HepG2 (cell line): ENCODE results near the gene MTHFD2L.

Experiments used
- ZSCAN30 ChIP-seq: sonication (generic); formaldehyde crosslinking; IDR thresholded peaks from 2 replicates; pipeline ENCODE4 v1.5.0; 2020; ENCODE audit warnings: mild to moderate bottlenecking, missing genetic modification reagents
- TF ChIP-seq, protein P1 (sequence below): IDR thresholded peaks from 2 replicates; pipeline ENCODE4 v1.6.1; 2012; ENCODE audit warnings: inconsistent platforms
- TF ChIP-seq, protein P2 (sequence below), 2 experiments: IDR thresholded peaks; 2 replicates each; pipeline ENCODE4 v1.6.1; 2011 to 2012; ENCODE audit warnings: low read length in 2 of 2, borderline replicate concordance in 1 of 2, low read depth in 1 of 2, mild to moderate bottlenecking in 1 of 2, moderate library complexity in 1 of 2
- TF ChIP-seq, protein P3 (sequence below): sonication (generic); formaldehyde crosslinking; IDR thresholded peaks from 2 replicates; pipeline ENCODE4 v1.5.0; 2020; ENCODE audit warnings: missing genetic modification reagents
- TF ChIP-seq, protein P4 (sequence below): sonication (generic); formaldehyde crosslinking; IDR thresholded peaks from 2 replicates; pipeline ENCODE4 v1.4.0; 2020; ENCODE audit warnings: missing genetic modification reagents

DNA sequence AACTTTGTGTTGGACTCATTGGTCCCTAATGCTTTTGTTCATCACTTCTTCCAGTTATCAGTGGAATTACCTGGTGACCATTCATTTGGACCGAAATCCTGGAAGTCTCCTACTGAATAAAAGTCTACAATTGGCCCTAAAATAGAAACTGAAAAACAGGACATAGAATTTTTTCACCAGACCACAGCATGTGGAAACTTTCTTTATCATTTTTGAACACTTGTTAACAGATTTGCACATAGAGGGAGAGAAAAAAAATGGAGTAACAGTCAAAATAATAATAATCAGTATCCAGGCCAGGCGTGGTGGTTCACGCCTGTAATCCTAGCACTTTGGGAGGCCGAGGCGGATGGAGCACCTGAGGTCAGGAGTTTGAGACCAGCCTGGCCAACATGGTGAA is 157.5 kb downstream of the MTHFD2L start:
- TF ChIP-seq ZSCAN30 (CRISPR knock-in tag), result no peak
- TF ChIP-seq, protein P1, sequence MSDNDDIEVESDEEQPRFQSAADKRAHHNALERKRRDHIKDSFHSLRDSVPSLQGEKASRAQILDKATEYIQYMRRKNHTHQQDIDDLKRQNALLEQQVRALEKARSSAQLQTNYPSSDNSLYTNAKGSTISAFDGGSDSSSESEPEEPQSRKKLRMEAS, result no peak
- TF ChIP-seq, protein P2, sequence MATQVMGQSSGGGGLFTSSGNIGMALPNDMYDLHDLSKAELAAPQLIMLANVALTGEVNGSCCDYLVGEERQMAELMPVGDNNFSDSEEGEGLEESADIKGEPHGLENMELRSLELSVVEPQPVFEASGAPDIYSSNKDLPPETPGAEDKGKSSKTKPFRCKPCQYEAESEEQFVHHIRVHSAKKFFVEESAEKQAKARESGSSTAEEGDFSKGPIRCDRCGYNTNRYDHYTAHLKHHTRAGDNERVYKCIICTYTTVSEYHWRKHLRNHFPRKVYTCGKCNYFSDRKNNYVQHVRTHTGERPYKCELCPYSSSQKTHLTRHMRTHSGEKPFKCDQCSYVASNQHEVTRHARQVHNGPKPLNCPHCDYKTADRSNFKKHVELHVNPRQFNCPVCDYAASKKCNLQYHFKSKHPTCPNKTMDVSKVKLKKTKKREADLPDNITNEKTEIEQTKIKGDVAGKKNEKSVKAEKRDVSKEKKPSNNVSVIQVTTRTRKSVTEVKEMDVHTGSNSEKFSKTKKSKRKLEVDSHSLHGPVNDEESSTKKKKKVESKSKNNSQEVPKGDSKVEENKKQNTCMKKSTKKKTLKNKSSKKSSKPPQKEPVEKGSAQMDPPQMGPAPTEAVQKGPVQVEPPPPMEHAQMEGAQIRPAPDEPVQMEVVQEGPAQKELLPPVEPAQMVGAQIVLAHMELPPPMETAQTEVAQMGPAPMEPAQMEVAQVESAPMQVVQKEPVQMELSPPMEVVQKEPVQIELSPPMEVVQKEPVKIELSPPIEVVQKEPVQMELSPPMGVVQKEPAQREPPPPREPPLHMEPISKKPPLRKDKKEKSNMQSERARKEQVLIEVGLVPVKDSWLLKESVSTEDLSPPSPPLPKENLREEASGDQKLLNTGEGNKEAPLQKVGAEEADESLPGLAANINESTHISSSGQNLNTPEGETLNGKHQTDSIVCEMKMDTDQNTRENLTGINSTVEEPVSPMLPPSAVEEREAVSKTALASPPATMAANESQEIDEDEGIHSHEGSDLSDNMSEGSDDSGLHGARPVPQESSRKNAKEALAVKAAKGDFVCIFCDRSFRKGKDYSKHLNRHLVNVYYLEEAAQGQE (IDR thresholded peaks at IDR 0.05; ENCODE audit: borderline replicate concordance in 1 of 2, low read depth in 1 of 2, low read length in 2 of 2), result no peak
- TF ChIP-seq, protein P3, sequence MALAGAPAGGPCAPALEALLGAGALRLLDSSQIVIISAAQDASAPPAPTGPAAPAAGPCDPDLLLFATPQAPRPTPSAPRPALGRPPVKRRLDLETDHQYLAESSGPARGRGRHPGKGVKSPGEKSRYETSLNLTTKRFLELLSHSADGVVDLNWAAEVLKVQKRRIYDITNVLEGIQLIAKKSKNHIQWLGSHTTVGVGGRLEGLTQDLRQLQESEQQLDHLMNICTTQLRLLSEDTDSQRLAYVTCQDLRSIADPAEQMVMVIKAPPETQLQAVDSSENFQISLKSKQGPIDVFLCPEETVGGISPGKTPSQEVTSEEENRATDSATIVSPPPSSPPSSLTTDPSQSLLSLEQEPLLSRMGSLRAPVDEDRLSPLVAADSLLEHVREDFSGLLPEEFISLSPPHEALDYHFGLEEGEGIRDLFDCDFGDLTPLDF, result no peak
- TF ChIP-seq, protein P4, sequence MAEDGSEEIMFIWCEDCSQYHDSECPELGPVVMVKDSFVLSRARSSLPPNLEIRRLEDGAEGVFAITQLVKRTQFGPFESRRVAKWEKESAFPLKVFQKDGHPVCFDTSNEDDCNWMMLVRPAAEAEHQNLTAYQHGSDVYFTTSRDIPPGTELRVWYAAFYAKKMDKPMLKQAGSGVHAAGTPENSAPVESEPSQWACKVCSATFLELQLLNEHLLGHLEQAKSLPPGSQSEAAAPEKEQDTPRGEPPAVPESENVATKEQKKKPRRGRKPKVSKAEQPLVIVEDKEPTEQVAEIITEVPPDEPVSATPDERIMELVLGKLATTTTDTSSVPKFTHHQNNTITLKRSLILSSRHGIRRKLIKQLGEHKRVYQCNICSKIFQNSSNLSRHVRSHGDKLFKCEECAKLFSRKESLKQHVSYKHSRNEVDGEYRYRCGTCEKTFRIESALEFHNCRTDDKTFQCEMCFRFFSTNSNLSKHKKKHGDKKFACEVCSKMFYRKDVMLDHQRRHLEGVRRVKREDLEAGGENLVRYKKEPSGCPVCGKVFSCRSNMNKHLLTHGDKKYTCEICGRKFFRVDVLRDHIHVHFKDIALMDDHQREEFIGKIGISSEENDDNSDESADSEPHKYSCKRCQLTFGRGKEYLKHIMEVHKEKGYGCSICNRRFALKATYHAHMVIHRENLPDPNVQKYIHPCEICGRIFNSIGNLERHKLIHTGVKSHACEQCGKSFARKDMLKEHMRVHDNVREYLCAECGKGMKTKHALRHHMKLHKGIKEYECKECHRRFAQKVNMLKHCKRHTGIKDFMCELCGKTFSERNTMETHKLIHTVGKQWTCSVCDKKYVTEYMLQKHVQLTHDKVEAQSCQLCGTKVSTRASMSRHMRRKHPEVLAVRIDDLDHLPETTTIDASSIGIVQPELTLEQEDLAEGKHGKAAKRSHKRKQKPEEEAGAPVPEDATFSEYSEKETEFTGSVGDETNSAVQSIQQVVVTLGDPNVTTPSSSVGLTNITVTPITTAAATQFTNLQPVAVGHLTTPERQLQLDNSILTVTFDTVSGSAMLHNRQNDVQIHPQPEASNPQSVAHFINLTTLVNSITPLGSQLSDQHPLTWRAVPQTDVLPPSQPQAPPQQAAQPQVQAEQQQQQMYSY (CRISPR knock-in tag), result no peak
